GM18499 (cell line): Measurements from ENCODE around the gene FCMR.

Experiments used
- ATAC-seq: cut with Tn5 transposase; IDR thresholded peaks from one replicate; pipeline ENCODE4 v1.9.1; 2021; ENCODE audit warnings: moderate number of reproducible peaks; ENCODE audit not compliant: insufficient read depth, unreplicated experiment

Gene FCMR

DNA sequence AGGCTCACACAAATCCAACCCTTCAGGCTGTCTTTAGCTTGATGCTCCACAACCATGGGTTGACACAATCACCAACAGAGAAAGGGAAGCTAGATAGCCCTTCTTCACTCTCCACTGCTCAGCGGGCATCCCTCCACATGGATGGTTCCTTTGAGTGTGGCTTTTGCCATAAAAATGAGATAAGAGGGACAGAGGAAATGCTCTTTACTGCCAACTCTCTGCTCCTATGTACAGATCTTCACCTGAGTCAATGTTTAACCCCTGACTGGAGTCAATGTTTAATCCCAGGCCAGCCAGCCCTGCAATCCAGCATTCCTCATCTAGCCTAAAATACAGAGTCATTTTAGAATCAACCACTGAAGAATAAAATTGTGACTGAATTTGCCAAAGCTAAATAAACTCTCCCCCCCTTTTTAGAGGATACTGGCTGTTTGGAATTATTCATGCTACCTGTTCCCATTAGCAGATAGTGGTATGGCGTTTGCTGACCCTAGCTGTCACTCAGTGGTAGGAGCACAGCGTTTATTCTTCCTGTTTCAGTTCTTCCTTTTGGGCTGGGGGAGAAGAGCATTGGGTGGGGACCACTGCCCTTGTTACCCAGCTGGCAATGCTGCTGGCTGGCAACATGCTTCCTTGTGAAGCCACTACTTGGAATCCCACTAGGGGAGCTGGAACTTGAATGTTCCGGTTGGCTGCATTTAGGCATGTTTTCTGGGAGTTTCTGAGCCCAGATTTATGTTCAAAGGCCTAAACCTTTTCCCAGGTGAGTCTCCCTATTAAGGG, 29.8 kb upstream of the FCMR start:
- ATAC-seq: no peak

DNA sequence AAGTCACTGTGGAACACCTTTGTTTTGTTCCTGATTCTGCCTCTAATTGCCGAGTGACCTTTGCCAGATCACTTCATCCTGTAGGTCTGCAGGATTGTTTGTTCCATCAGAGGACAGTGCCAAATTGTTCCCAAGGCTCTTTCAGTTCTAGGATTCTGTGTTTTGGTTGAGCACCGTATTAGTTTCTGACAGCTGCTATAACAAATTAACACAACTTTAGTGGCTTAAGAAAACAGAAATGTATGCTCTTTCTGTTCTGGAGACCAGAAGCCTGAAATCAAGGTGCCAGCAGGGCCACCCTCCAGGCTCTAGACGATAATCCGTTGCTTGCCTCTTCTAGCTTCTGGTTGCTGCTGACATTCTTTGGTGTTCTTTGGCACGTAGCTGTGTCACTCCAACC, 27.9 kb upstream of the FCMR start:
- ATAC-seq: no peak

DNA sequence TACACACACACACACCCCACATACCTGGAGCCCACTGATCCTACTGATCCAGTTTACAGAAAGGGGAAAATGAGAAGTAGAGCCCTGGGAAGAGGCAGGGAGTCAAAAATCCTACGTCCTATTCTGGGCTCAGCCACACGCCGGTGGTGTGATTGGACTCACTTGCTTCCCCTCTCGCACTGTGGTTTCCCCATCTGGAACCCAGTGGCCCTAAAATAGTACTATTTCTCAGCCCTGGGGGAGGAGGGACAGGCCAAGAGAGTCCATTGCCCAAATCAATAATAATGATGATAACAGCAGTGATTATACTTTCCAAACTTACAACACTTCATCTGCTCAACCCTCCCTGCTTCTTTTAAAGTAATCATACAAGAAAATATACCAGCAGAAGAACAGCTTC, 27.5 kb upstream of the FCMR start:
- ATAC-seq: no peak

DNA sequence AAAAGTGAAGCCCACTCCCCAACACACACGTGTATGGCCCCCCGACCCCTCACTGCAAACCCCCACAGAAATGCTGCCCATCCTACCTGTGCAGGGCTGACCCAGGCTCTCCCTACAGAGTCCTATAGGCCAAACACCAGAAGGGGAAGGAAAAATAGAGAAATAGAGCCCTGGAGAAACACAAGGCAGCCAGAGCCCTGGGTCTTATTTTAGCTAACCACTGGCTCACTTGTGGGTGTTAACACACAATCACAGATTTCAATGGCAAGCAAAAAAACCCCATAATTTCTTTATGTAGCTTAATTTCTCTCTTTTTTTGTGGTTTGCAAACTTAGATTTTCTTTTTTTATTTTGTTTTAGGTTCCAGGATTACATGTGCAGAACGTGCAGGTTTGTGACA, 25.5 kb upstream of the FCMR start:
- ATAC-seq: no peak

DNA sequence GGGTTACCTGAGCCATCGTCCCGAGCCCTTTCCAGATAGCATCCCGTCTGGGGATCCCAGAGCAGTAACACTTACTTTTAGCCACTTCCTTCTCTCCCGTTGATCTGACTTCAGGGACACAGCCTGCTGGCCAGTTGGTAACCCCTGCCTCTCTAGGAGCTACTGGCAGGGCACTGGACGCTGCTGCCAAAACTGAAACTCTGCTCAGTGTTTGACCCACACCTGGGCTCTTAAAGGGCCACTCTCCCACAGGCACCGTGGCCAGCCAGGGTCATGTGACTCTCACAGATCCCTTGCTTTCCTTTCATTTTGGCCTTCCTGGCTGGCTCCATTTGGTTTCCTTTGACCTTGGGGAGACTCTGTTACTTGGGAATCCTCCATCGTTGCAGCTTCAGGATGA, 24.5 kb upstream of the FCMR start, which contains the start of gene PIGR:
PIGR (minus strand) TSS at position 206 of the 400 bp plus-strand sequence. CDS start 5,935 bp downstream, outside the sequence.
- ATAC-seq: no peak

DNA sequence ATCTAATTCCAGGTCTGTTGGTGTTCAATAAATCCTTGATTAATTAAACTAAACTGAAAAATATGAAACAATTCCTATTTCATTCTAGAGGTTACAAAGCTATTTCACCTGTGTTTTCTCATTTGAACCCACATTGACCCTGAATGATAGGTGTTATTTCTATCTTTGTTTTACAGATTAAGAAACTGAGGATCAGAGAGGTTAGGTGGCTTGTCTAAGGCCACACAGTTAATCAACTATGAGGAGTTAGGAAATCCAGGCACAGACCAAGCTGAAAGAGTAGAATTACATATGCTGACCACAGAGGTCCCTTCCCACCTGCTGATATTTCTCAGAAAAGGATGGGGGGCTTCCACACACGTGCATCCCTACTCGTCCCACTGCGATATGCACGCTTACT, 24.0 kb upstream of the FCMR start:
- no peak for ATAC-seq

DNA sequence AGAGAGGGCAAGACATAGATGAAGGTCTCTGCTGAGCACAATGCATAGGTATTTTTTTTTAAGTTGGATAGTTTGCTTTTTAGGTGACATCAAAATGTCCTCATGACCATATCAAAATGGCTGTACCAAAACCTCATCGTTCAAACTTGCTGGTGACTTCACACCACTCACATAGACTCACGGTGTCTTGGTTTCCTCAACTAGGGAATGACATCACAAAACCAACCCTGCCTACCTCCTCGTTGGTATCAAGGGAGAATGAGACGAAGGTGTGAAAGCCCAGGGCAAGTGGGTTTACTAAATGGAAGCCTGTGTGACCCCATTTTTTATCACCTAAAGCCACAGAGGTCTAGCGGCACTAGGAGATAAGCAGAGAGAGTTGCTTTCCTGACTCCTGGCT, 23.0 kb upstream of the FCMR start:
- ATAC-seq: no peak

DNA sequence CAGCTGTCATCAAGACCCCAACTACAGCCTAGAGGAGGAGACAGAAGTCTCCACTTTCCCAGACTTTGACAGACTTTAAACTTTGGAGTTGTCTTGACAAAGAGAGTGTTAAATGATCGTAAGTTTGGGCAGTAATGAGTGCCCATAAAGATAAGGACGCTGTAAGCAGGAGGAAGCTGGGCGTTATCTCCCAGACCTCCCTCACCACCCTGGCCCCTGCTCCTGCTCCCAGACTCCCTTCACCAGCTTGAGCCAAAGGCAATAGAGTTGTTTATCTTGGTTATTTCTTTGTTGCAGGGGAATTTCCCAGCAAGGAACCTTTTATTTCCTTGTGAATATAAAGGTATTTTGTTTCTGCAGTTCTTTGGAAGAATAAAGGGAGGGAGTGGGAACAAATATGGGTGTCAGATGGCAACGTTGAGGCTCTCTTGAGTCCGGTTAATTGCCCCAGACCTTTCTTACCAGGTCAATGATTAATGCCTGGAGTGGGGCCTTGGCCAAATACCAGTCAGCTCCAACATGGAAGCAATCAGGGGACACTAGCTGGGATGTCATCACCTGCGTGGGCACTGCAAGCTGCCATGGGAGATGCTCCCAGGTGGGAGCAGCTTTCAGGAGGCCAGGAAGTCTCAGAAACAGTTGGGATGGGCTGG, 20.2 kb upstream of the FCMR start:
- ATAC-seq: no peak

DNA sequence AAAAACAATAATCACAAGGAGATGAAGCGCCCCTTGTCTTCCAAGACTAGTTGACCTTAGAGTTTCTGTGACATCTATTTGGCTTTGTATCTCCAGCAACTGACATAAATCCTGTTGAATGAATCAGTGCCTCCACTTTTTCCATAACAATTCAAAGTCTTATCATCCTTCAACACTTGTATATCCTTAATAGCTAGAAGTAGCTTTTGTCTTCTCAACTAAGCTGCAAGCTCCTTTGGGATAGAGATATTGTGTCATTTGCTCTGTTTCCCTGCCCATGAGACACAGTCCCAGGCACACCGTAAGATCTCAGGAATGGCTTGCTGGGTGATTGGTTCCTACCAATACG, 18.8 kb upstream of the FCMR start:
- ATAC-seq: no peak

DNA sequence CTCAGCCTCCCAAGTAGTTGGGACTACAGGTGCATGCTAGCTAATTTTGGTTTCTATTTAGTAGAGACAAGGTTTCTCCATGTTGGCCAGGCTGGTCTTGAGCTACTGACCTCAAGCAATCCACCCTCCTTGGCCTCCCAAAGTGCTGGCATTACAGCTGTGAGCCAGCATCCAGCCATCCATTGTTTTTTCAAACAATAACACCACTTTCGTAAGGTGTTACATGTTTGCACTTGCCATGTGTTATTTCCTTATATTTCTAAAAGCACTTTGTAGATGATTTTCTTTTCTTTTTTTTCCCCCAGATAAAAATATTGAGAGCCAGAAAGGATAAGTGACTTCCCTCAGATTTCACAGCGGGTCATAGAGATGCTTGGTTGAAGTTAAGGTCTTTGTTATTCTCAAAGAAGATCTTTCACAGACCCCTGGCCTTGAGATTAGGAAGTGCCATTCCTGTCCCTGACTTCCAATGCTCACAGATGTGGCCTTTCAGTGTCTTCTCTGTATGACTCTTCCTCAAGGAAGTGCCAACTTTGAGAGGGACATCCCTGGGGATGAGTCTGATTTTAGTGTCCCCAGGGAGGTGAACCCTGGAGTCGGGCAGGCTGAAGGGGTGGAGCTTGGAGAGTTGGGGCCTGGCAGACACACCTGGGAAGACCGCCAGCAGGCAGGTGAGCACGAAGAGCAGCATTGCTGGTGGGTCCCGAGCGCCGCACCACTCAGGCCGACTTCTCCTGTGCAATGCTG, 18.3 kb upstream of the FCMR start:
- ATAC-seq: no peak

DNA sequence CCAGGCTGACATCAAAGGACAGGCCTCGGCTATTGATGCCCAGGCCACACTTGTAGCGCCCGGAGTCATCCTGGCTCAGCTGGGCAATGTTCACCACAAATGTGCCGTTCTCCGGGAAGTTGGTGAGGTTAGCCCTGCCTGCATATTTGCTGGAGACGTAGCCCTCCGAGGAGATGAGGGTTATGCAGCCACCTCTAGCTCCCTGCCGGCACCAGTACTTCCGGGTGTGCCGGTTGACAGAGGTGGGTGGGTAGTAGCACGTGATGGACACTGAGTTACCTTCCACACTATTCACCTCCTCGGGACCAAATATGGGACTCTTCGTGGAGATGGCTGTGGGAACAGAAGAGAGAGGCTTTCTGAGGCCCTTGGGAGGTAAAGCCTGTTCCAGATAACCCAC, 17.4 kb upstream of the FCMR start:
- no peak for ATAC-seq

DNA sequence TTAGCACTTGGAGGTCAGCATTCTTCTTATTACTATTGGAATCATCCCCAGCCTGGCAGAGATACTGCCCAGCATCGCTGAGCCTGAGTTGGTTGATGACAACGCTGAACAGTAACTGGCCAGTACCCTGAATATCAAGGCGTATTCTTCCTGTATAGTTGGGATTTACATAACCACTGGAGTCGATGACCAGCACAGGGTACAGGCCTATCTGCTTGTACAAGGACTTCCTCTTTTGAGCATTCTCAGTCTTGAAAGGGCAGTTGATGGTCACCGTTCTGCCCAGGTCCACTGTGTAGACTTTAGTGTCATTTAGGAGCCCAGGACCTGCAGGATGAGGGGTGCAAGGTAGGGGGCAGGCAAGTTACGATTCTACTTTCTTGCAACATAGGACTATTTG, 15.7 kb upstream of the FCMR start:
- ATAC-seq: no peak

DNA sequence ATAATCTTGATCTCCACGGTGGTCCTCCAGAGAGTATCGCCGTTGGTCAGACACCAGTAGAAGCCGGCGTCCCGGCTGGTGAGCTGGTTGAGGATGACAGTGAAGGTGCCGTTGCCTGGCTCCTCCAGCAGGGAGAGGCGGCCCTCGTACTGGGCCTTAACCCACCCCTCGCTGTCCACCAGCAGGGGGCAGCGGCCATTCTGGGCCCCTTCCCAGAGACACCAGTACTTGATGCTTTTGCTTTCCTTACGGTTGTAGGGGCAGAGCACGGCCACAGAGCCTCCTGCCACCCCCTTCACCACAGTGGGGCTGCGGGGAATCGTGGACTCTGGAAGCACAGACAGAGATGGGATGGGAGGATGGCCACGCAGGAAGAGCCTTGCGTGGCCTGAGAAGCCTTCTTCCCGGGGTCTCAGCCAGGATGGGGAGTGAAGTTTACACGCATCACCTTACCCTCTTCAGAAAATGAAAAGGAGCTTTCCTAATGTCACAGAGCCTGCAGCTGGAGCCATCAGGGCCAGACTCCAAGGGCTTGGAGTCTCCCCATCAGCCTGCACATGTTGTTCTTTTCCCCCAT, 13.8 kb upstream of the FCMR start:
- ATAC-seq: no peak

DNA sequence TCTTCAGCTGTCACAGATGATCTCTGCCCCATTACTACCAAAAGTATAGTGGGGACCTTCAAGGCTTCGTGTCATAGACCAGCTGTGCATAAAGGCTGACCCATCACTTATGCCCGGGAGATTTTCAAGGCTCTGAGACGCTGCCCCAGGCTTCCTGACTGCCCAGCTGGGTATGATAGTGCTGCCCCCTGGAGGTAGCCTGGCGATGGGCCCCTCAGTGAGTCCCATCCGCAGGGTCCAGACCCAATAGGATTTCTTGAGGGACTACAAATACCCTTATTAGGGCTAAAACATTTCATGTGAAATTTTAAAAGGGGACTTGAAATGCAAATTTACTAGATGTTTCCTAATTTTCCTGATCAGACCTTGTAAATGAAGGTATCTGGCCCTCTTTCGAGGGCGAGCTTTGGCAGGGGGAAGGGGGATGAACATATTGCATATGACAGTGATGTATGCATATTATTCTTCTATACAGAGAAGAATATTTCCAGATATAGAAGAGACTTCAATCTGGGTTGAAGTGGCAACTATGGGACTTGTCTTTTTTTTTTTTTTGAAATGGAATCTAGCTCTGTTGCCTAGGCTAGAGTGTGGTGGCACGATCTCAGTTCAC, 11.7 kb upstream of the FCMR start:
- ATAC-seq: no peak

DNA sequence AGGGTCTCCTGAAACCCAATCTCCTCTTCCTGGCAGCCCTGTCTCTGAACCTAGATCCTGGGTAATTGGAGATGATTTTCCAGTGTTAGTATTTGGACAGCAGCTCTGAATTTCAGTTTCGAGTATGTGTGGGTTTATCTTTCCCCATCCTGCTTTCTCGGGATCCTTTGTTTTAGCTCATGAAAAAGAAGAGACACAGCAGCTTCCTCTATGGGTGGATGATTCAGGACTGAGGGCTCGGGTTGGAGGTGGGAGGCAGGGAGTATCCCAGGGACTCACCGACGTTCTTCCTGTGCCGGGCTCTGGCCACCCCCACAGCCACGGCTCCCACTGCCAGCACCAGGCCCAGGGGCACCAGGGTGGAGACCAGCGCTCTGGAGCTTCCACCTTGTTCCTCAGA, 10.4 kb upstream of the FCMR start:
- no peak for ATAC-seq

DNA sequence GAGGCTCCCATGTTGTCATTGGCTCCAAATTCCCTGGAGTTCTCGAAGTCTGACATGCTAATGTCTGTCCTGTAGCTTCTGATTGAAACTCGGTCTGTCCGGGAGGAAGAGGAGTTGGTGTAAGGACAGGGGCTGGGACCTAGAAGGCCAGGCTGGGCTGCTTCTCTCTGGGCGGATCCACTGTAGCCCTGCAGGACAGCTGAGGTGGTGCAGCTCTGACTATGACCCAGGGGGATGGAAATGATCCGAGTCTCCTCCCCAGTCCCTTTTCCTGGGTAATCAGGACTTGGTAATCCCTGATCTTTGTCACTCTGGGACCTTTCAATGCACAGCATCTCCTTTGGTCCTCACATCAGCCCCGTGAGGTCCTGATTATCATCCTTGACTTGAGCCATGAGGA, 10.0 kb upstream of the FCMR start:
- ATAC-seq: no peak

DNA sequence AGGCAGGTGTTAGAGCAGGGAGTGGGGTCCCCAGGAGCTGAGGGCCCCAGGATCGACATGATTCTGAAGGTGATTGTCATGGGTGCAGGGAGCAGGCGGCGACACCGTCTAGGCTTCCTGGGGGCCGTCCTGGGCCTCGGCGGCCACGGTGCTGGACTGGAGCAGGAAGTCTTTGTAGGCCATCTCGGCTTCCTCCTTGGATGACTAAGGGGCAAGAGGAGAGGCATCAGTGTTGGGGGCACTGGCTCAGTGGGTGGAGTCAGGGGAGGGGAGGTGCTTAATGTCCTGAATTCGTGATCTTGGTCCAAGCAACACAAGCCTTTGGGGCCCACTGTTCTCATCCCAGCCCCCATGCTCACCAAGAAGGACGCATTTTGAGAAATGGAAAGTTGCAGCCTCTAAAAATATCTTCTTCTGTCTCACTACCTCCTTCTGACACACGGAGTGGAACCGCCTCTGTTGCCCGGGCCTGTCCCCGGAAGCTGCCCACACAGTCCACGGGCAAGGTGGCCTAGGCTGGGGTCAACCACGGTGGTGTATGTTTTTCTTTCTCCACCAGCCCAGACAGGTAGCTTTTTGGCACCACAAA, 8.6 kb upstream of the FCMR start:
- ATAC-seq: peak; percentile 56

DNA sequence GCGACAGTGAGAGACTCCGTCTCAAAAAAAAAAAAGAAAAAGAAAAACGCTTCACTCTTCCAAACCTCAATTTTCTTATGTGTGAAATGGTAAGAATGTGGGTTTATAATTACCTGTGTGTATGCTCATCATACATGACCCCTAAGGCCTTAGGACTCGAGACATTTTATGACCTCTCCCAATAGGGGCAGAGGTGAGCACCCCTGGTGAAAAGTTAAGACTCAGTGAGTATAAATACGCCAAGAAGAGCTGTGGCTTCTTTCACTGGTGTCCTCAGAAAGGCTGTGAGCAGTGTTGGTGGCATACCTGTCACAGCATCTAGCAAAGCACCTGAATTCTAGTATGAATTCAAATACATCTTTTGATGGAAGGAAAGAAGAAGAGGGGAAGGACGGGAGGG, 7.8 kb upstream of the FCMR start:
- no peak for ATAC-seq

DNA sequence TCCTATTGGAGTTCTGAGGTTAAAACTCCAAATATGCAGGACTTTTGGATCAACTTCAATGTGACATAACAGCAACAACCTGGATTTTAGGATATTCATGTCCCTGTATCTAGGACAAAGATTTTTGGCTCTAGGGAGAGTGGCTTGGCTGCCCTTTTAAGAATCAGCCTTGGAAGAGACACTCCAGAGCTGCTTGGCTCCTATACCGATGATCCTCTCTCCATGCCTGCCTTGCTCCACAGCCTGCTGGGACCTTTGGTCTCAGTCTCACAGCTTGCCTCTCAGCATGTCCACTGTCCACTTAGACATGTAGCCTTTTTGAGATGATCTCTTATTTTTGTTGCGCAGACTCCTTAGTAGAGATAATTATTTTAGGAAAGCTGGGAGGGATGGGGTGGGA, 4.5 kb upstream of the FCMR start:
- no peak for ATAC-seq

DNA sequence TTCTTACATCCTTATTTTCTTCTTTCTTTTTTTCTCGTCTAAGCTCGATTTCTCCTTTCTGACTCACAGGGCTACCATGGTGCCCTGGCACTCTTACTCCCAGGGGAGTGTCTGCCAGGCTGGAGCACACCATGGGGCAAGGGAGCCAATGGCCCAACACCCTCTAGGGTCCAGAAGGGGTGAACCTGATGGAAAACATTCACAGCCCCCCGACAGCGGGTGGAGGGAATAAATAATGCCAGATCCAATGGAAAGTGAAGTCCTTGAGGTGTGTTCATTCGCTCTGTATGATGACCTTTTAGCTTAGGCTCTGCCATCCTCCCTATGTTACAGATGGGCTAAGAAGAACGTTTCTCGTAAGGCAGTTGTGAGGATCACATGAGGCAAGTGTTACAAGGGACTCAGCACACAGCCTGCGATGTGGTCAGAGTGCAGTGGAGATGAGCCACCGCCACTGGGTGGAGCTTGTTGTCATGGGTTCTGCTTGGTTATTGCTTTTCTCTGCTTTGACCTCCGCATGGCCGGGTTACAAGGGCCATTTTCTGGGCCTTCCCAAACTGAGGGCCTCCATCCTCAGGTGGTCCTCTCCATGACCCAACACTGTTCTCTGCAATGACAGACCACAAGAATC, 3.5 kb upstream of the FCMR start:
- peak; percentile 46 for ATAC-seq
